Testis (tissue), 2 donors: Measurements from ENCODE around the gene SMYD3.

Experiments
- CTCF ChIP-seq, 3 experiments: fragments of 450-650 bp in 2 of 3; fragments of 200-600 bp in 1 of 3; sonication (generic) in 1 of 3; IDR thresholded peaks; one replicate each; pipeline ENCODE4 v1.5.1; 2016 to 2019; ENCODE audit warnings: antibody characterized with exemption in 3 of 3, mild to moderate bottlenecking in 2 of 3, moderate library complexity in 1 of 3
- POLR2A ChIP-seq: fragments of 450-650 bp; IDR thresholded peaks from one replicate; pipeline ENCODE4 v1.6.1; 2017; ENCODE audit warnings: antibody characterized with exemption, mild to moderate bottlenecking, moderate library complexity

GRCh38 chr1:245986404-245987218, 520.5 kb downstream of the SMYD3 start:
- TF ChIP-seq CTCF (IDR thresholded peaks at IDR 0.05) (no peak), POLR2A (no peak)
